Brain microvascular endothelial cell (primary cell): ENCODE results near the gene CCDC182.

ENCODE experiments used
- DNase-seq: peaks from one replicate; pipeline ENCODE4 v3.0.0-alpha.2; 2020
- H3K27ac ChIP-seq: fragments of 250-450 bp; sonication (Bioruptor Pico); 2 replicates; pipeline ENCODE4 v1.5.1; 2020; ENCODE audit warnings: mild to moderate bottlenecking, moderate library complexity
- H3K27me3 ChIP-seq: fragments of 250-450 bp; sonication (Bioruptor Pico); replicated peaks from 2 replicates; pipeline ENCODE4 v1.5.1; 2020; ENCODE audit warnings: mild to moderate bottlenecking
- H3K36me3 ChIP-seq: fragments of 250-450 bp; sonication (Bioruptor Pico); replicated peaks from 2 replicates; pipeline ENCODE4 v1.5.1; 2020; ENCODE audit warnings: mild to moderate bottlenecking
- H3K4me3 ChIP-seq: 2 replicates; pipeline ENCODE4 v1.5.1; 2011; ENCODE audit warnings: low read depth, mild to moderate bottlenecking, control low read depth, low read length, moderate library complexity
- CTCF ChIP-seq: IDR thresholded peaks from 2 replicates; pipeline ENCODE4 v1.5.1; 2011; ENCODE audit warnings: low read depth, mild to moderate bottlenecking, moderate library complexity, low read length, control low read depth, inconsistent platforms; ENCODE audit errors: missing control alignments
- in situ Hi-C: cut with HindIII; loops from 2 replicates; pipeline ENCODE4 v1.10.0; 2017; ENCODE audit warnings: low sequenced_read_pairs, low pct_ligation_motif_present

CCDC182 gene

GRCh38 chr17:57762452-57763395 is 17.6 kb upstream of the CCDC182 start:
- no peak for DNase-seq
- no peaks in the 10 kb centered on the region for H3K36me3 ChIP-seq
- H3K27ac ChIP-seq: no peak overlapping the region
- no peaks in the 10 kb centered on the region for H3K27me3 ChIP-seq
- no peak for TF ChIP-seq CTCF
- in situ Hi-C loops: loop anchor here (25.0 kb wide), 1 partner anchor 625 kb away; no protein-coding TSS in a partner anchor
- no peak overlapping the region for H3K4me3 ChIP-seq

- no peak for TF ChIP-seq CTCF
- Histone ChIP-seq H3K27ac (no peak overlapping the region), H3K4me3 (no peak overlapping the region), H3K36me3 (no peaks in the 10 kb centered on the region), H3K27me3 (no peaks in the 10 kb centered on the region)
- in situ Hi-C loops: loop anchor here (25.0 kb wide), 1 partner anchor 625 kb away; no protein-coding TSS in a partner anchor
- DNase-seq: no peak
Observed at GRCh38 chr17:57761887-57762286, 16.8 kb upstream of the CCDC182 start.

- no peak for TF ChIP-seq CTCF
Observed at GRCh38 chr17:57760046-57760445, 14.9 kb upstream of the CCDC182 start.

GRCh38 chr17:57758654-57759053 is 13.6 kb upstream of the CCDC182 start:
- no peak for TF ChIP-seq CTCF
- DNase-seq: no peak
- Histone ChIP-seq H3K27me3 (no peaks in the 10 kb centered on the region), H3K36me3 (no peaks in the 10 kb centered on the region), H3K27ac (no peak overlapping the region), H3K4me3 (no peak overlapping the region)
- in situ Hi-C loops: loop anchor here (25.0 kb wide), 1 partner anchor 621 kb away; no protein-coding TSS in a partner anchor

More at GRCh38 chr17:57760046-57760445, 14.9 kb upstream of the CCDC182 start:
- H3K27me3 ChIP-seq: no peaks in the 10 kb centered on the region
- in situ Hi-C loops: loop anchor here (25.0 kb wide), 1 partner anchor 623 kb away; no protein-coding TSS in a partner anchor
- no peak for DNase-seq
- H3K4me3 ChIP-seq: no peak overlapping the region
- no peaks in the 10 kb centered on the region for H3K36me3 ChIP-seq
- H3K27ac ChIP-seq: no peak overlapping the region

- in situ Hi-C loops: loop anchor here (25.0 kb wide), 1 partner anchor 620 kb away; no protein-coding TSS in a partner anchor
- no peak overlapping the region for H3K4me3 ChIP-seq
- H3K27me3 ChIP-seq: no peaks in the 10 kb centered on the region
- no peak for DNase-seq
- TF ChIP-seq CTCF: no peak
- no peak overlapping the region for H3K27ac ChIP-seq
- no peaks in the 10 kb centered on the region for H3K36me3 ChIP-seq
Observed at GRCh38 chr17:57757735-57758134, 12.6 kb upstream of the CCDC182 start.
